Upper lobe of right lung (tissue), 1 donor: ENCODE measurements around the gene TSPAN5. TPM values are rescaled to one million over a fixed set of nuclear protein-coding genes. Genes with fewer than 3 reads are reported as not detected.
"Not testable (repeated sequence)": the region's sequence is repeated elsewhere in the genome, so short reads cannot be mapped to it uniquely, and the experiment has no call there.

ENCODE experiments used
- ATAC-seq: fragments of 200-7000 bp; cut with Tn5 transposase; one replicate; pipeline ENCODE4 v1.9.1; 2020; ENCODE audit warnings: mild to moderate bottlenecking, moderate library complexity
- DNase-seq: peaks from one replicate; pipeline ENCODE4 v3.0.0-alpha.2; 2020
- H3K27ac ChIP-seq: fragments of 200-600 bp; one replicate; pipeline ENCODE4 v1.8.0; 2022
- H3K27me3 ChIP-seq: fragments of 200-600 bp; one replicate; pipeline ENCODE4 v1.8.0; 2022; ENCODE audit warnings: mild to moderate bottlenecking
- H3K36me3 ChIP-seq: fragments of 200-600 bp; one replicate; pipeline ENCODE4 v1.8.0; 2022
- H3K4me1 ChIP-seq: fragments of 200-600 bp; one replicate; pipeline ENCODE4 v1.8.0; 2022
- H3K4me3 ChIP-seq: fragments of 200-600 bp; one replicate; pipeline ENCODE4 v1.8.0; 2022; ENCODE audit warnings: mild to moderate bottlenecking
- H3K9me3 ChIP-seq: fragments of 200-600 bp; one replicate; pipeline ENCODE4 v1.8.0; 2022
- intact Hi-C: fragments of 100-400 bp; cut with DNase I; formaldehyde crosslinking; loops from one replicate; pipeline ENCODE4 v1.11.0; 2022
- total RNA-seq: library from RNA; stranded (reverse); fragmentation: NEBNext Ultra II Directional; extraction: Animal tissue kit (Norgen Biotek cat#: 25700); gene quantifications from one replicate; pipeline ENCODE4 v1.2.1, GENCODE V29; 2021
- TF ChIP-seq, protein P1 (sequence below): fragments of 200-600 bp; IDR thresholded peaks from one replicate; pipeline ENCODE4 v1.8.0; 2022; ENCODE audit warnings: antibody characterized with exemption
- donor health status: DM: no; HTN: yes; CAD: no; lungs with severe emphysema.

The TSPAN5 gene
- total RNA-seq, 1 donor from 2014 or later = 6.9 TPM

DNA sequence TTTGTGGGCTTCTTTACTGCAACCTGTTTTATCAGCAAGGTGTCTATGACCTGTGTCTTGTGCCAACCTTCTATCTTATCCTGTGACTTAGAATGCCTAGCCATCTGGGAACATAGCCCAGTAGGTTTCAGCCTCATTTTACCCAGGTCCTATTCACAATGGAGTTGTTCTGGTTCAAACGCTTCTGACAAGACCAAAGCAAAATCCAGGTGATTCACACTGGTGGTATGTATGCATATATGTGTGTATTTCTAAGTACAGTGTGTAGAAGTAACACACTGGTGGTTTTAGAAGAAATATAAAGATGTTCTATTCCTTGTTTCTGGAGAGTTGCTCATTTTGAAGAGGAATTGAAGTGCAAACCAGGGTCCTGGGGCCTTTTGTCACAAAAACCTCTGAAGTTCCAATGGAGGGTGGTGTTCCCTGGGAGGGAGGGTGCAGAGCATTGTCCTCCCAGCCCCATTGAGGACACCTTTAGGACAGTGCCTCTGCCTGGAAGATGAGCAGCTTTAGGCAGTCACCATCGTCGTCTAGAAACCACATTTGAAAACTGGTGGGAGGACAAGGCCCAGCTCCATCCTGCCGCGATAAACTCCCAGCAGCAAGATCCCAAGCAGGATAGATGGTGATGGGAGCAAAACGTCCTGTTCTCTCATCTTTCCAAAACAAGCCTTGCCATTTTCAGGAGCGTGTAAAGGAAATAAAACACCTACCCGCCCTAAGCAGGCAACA, 191.4 kb downstream of the TSPAN5 start:
- TF ChIP-seq, protein P1, sequence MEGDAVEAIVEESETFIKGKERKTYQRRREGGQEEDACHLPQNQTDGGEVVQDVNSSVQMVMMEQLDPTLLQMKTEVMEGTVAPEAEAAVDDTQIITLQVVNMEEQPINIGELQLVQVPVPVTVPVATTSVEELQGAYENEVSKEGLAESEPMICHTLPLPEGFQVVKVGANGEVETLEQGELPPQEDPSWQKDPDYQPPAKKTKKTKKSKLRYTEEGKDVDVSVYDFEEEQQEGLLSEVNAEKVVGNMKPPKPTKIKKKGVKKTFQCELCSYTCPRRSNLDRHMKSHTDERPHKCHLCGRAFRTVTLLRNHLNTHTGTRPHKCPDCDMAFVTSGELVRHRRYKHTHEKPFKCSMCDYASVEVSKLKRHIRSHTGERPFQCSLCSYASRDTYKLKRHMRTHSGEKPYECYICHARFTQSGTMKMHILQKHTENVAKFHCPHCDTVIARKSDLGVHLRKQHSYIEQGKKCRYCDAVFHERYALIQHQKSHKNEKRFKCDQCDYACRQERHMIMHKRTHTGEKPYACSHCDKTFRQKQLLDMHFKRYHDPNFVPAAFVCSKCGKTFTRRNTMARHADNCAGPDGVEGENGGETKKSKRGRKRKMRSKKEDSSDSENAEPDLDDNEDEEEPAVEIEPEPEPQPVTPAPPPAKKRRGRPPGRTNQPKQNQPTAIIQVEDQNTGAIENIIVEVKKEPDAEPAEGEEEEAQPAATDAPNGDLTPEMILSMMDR = no peak
- Histone ChIP-seq H3K4me1 (peaks cover 10% of the 10 kb centered on the region), H3K36me3 (no peaks in the 10 kb centered on the region), H3K9me3 (no peaks in the 10 kb centered on the region), H3K4me3 (no peak overlapping the region), H3K27ac (no peak overlapping the region), H3K27me3 (no peaks in the 10 kb centered on the region)
- intact Hi-C loops = no loop called here
- ATAC-seq (no peak), DNase-seq (no peak)

DNA sequence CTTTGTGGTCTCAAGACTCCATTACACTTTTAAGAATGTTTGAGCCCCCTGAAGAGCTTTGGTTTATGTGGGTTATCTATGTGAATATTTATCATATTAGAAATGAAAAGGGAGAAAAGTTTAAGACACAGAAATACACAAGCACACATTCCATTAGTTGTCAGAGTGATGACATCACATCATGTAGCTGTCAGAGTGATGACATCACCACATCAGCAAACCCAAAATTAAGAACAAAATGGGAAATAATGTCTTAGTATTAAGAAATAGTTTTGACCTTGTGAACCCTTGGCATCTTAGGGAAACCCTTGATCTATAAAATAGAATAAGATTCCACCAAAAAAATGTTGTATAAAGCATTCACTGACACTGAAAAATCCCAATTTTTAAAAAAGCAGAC, 195.9 kb downstream of the TSPAN5 start:
- no peak overlapping the region for H3K4me3 ChIP-seq
- DNase-seq = no peak
- H3K36me3 ChIP-seq = no peaks in the 10 kb centered on the region
- H3K9me3 ChIP-seq = no peaks in the 10 kb centered on the region
- H3K27ac ChIP-seq = no peak overlapping the region
- ATAC-seq = no peak
- intact Hi-C loops = no loop called here
- H3K27me3 ChIP-seq = no peaks in the 10 kb centered on the region
- TF ChIP-seq, protein P1 = no peak
- H3K4me1 ChIP-seq = no peaks in the 10 kb centered on the region

DNA sequence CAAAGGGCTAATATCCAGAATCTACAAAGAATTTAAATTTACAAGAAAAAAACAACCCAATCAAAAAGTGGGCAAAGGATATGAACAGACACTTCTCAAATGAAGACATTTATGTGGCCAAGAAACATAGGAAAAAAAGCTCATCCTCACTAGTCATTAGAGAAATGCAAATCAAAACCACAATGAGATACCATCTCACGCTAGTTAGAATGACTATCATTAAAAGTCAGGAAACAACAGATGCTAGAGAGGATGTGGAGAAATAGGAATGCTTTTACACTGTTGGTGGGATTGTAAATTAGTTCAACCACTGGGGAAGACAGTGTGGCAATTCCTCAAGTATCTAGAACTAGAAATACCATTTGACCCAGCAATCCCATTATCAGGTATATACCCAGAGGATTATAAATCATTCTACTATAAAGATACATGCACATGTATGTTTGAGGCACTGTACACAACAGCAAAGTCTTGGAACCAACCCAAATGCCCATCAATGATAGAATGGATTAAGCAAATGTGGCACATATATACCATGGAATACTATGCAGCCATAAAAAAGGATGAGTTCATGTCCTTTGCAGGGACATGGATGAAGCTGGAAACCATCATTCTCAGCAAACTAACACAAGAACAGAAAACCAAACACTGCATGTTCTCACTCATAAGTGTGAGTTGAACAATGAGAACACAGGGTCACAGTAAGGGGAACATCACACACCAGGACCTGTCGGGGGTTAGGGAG, 197.1 kb downstream of the TSPAN5 start:
- H3K27ac ChIP-seq, H3K4me1 ChIP-seq, ATAC-seq, DNase-seq, intact Hi-C loops, H3K9me3 ChIP-seq, H3K4me3 ChIP-seq, H3K36me3 ChIP-seq, H3K27me3 ChIP-seq: not testable (repeated sequence)

DNA sequence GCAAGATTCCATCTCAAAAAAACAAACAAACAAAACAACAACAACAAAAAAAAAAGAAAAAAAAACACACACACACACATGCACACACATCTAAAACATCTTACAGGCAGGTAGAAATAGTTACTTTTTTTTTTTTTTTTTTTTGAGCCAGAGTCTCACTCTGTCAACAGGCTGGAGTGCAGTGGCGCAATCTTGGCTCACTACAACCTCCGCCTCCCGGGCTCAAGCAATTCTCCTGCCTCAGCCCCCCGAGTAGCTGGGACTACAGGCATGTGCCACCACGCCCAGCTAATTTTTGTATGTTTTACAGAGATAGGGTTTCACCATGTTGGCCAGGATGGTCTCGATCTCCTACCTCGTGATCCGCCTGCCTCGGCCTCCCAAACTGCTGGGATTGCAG, 201.0 kb downstream of the TSPAN5 start:
- H3K36me3 ChIP-seq, H3K4me3 ChIP-seq, H3K9me3 ChIP-seq, ATAC-seq, H3K4me1 ChIP-seq, H3K27ac ChIP-seq, H3K27me3 ChIP-seq, intact Hi-C loops: not testable (repeated sequence)
- peak; percentile 69 for DNase-seq

DNA sequence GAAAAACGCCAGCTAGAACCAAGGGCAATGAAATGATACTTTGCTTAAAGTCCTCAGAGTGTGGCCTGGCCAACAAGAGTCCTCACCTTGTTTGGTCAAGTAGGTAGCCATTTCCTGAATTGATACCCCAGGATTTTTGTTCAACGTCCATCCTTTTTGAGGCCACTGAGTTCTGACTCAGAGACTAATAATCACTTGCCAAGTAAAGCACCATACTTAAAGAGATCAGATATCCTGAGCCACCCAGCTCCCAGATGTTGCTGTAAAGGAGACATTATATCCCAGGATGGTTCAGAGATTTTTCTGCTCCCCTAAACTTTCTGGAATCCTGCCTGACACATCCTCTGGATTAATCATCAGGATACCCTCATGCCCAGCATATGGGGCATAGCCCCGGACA, 206.3 kb downstream of the TSPAN5 start:
- ATAC-seq (no peak), DNase-seq (no peak)
- Histone ChIP-seq H3K4me3 (no peak overlapping the region), H3K36me3 (no peaks in the 10 kb centered on the region), H3K4me1 (peaks cover under 1% of the 10 kb centered on the region), H3K27me3 (no peaks in the 10 kb centered on the region), H3K9me3 (no peaks in the 10 kb centered on the region), H3K27ac (no peak overlapping the region)
- TF ChIP-seq, protein P1 = no peak
- intact Hi-C loops = no loop called here

DNA sequence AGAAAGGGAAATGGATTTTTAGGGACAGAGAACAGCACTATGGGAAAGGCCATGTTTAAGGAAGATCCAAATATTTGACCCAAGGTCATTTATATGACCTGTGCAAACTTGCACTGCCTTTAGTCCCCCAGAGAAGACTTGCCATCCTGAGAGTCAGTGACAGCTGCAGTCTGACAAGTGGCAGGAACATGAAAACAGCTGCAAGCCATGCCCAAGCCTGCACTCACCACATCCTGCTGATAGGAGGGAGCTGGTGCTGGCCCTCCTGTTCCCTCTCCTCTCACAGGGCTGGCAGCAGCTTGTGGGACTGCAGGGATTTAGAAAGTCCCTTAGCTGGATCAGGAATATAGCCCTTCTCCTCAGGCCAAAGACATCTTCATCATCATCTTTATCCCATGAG, 209.5 kb downstream of the TSPAN5 start:
- peak; percentile 34 for ATAC-seq
- Histone ChIP-seq H3K9me3 (no peaks in the 10 kb centered on the region), H3K4me1 (peaks cover 11% of the 10 kb centered on the region), H3K36me3 (no peaks in the 10 kb centered on the region), H3K4me3 (no peak overlapping the region), H3K27ac (no peak overlapping the region), H3K27me3 (no peaks in the 10 kb centered on the region)
- intact Hi-C loops = no loop called here
- DNase-seq = no peak
- TF ChIP-seq, protein P1 = no peak
